GM19238 (cell line): ENCODE data around the gene AKT3.

Experiments used
- DNase-seq: peaks from one replicate; pipeline ENCODE4 v3.0.0; 2011; ENCODE audit warnings: low spot score; ENCODE audit not compliant: insufficient read length

The AKT3 gene

DNA sequence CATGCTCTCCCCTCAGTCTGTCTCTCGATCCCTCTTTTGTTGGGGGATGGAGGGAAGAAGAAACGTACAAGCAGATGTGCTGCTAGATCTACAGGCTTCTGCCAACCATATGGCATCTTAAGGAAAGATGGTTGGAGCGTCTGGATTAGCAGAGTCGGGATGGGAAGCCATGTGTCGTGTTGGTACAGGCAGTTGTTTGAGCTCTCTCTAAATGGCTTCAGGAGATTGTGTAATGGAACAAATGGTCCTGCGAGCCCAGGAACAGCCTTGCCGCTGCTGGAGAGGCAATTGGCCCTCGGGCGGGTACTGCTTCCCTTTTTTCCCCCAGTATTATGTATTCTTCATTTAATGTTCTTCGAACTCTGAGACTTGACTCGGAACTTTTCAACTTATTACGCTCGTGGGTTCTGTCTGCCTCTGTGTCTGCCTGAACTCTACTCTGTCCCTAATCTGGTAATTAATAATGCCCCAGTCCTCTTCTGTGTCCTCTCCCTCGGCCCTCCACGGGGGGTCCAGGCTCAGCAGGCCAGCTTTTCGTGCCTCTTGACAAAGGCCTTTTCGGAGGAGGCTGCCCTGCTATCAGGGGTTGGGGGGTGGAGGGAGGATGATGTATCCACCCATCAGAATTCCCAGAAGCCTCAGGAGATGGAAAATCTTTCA, 378.9 kb downstream of the AKT3 start:
- no peak for DNase-seq

DNA sequence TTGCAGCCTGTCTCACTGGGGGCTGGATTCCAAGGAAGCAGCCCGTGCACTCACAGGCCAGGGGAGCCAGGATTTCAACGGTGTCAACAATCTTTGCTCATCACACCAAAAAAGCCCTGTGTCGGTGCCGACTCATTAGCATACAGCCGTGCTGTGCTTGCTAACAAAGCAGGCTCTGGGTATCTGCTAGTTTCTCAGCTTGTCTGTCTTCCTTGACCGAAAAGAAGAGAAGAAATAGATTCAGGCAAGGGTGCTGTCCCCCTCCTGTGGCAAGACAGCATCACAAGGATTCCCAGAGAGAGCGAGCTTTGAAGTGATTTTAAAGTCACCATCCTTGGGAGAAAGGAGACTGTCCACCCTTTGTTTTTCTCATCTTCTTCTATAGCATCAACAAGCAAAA, 379.5 kb downstream of the AKT3 start:
- no peak for DNase-seq

DNA sequence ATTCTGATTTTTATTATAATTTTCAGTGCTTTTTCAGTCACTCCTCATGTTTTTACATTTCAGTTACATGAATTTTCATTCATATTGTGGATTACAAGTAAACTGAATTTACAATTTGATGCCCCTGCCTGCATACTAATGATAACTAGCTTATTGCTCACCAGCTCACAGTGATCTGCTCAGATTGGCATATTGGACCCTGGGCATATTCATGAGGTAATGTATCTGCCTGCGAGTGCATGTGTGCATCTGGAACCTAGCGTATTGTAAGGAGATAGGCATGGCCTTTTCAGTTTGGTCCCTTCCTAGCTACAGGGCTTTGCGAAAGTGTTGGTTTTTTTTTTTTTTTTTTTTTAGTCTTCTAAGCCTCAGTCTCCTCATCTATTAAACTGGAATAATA, 380.5 kb downstream of the AKT3 start:
- no peak for DNase-seq

DNA sequence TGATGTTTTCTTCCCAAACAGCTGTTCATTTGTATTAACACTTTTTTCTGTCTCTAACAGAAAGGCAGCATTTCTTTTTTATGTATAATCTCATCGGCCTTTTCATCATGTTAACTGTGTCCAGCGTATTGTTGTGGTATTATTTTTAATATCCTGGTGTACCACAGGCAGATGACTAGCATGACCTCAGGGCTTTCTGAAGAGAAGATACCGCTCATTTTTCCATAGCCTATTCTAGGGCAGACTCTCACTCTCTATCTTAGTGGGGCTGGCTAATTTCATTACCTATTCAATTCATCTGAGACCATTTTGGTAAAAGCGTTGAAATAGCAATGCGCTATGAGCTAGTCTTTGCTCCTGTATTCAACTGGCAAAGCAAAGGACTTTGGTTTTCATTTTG, 384.3 kb downstream of the AKT3 start:
- DNase-seq: no peak

DNA sequence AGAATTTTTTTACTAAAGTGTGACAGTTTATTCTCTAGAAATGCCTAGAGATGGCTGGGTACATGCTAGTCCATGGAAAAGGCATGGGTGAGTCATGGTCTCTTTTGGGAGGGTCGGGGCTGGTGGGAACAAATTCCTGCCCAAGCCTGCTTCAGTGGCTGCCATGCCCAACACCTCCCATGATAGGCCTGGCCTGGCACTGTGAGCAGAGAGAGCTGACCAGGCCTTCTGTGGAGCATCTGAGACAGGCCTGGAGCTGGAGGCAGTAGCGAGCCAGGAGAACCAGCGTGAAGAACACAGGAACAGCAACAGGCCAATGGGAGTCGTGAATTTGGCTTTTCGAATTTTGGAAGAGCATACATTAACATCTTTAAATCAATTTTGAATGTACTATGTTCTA, 385.0 kb downstream of the AKT3 start:
- DNase-seq: no peak

DNA sequence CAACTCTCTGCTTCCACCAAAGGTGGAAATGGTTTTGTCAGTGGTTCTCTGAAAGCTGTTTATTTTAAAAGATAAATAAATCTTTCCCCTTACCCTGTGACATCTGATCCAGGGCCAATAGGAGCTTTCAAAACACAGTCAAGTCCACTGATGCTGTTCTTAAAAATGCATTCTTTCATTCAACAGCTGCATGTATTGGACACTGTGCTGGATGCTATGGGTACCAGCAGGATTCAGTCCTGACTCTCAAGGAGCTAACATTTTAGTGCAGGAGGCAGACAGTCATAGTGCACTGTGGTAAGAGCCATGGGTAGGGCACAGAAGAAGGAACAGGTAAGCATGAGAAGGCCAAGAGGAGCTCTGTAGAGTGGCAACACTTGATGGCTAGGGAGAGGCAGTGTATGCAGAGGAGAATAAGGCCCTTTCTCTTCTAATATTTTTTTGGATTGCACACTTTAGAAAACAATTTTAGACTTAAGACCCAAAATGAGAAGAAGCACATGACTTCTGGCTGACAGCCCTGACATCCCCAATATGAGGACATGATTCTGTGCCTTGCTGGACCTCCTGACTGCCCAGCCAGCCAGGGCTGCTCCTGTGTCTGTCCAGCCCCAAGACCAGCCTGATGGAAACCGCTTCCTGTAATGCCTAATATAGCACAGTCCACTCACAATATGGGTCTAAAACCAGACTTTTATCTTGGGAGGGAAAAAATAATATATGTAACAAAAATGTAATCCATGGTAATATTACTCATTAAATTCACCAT, 386.9 kb downstream of the AKT3 start:
- DNase-seq: no peak

DNA sequence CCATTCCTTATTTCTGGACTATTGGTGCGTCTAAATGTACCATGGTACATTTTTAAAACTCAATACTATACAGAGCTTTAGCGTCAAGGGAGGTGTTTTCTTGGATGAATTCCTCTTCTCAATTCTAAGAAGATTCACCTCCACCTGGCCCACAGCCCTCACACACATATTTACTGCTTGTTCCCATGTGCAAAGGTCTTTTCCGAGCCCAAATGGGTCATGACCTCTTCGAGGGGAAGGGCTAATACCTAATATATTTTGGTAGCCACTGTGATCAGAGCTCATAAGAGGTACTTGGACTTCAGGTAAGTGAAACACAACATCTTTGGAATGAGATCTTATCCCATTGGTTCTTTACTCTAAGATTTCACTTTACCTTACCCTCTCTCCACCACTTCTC, 388.3 kb downstream of the AKT3 start:
- DNase-seq: no peak

DNA sequence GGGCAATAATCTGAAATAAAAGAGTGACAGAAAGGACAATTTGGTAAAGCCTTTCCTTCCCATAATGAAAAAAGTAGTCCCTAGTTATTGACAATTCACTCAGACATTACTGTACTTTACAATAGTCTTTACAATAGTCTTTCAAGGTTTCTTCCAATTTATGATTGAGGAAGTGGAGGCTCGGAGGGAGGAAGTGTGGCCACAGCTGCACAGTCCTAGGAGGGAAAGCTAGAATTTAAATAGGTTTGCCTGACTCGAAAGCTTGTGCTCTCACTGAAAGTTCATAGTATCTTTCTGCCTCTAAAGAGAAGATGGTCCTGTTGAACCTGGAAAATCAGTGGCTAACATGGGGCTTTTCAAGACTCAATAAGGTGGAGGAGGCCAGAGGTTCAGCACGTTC, 391.0 kb downstream of the AKT3 start:
- no peak for DNase-seq

DNA sequence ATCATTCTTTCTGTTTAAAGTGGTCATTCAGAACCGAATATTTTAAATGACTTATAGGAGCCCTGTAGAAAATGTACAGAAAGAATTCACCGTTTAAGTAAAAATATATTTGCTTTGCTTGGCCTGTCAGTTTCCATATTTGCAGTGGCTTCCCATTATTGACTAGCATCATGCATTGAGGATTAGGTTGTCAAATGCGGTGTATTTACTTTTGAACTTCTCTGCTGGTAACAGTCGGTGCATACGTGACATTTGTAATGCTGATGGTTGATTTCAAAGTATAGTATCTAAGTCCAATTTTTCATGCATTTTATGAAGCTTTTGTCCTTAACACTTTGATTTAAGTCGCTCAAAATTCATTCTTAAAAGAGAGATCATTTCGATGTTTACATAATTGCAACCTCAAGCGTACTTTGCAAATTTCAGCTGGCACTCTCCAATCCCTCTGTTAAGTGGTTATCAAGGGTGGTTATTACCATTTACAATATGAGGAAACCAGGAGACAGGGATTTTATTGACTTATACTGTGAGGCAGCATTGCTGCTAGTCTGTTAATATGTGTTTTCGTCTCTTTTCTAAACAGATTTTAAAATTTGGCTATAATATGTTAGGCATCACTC, 392.6 kb downstream of the AKT3 start:
- DNase-seq: no peak

DNA sequence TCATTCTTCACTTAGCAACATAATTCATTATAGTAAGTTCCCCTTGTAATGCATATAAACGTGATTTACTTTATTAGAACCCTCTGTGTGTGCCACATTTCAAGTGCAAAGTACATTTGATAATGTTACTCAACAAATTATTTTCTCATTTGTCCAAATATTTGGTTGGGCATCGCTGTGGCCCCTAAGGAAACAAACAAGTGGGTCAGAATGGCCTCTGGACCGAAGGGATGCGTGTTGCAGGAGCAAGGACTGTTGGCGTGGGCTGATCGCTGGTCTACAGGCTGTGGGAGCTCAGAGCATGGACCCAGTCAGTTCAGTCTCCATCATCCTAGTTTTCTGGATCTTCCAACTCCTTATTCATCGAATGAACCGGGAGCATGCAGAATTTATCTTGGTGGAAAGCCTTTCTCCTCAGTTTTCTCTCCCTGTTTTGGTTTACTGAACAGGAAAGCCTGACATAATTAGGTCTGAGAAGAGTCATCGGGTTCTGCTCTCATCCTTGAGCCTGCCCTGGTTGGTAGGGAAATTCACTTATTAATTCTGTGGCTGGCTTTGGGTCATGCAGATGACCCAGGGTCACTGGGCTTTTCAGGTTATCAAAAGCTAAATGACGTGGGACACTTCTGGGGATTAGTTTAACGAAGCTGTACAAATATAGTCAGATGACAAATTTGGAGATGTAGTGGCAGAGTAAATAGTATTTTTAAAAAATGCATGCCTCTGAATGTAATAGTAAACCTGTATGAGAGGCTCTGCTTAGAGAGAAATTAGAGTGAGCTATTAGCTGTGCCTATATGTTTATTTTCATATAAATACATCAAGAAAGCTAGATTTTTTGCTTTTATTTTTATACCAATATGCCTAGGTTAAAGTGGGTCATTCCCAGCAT, 394.0 kb downstream of the AKT3 start:
- DNase-seq: no peak

DNA sequence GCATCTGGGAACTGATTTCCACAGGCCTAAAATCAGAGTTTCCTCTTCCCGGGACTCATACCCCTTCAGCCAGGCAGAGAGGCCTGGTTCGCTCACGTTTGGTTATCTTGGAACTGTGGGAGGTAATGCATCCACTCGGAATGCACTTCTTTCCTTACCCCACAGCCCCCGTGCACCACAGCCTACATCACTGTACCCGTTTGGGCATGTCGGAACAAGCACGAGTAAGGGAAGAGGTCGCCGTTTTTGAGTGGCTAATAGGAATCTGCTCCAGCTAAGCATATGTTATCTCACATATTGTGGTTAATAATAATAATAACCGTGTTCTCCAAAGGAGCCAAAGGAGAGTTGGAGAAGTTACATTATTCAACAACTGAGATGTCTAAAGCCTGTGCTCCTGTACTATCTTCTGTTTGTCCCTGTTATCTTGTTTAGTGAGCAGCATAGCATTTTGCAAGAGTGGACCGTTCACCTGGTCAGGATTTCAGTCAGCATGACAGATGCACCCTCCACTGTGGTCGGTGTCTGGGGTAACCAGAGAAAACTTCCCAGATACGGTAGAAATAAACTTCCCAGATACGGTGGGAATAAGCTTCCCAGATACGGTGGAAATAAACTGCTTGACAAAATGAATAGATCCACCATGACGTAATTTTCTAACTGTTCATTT, 395.6 kb downstream of the AKT3 start:
- no peak for DNase-seq

DNA sequence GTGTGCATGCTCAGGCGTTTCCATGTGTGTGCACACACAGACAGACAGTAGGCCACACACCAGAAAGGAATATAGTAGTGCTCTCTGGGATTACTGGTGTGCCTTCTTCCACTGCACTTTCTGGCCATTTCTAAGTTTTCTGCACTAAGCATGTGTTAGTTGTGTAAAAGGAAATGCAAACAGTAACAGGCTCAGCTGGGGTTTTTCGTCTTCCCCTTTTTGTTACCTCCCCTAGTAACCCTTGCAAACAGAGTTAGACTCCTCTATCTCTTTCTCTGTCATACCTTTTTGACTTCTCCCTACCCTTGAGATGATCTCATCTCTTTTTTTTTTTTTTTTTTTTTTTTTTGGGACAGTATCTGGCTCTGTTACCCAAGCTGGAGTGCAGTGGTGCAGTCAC, 398.0 kb downstream of the AKT3 start:
- DNase-seq: no peak

DNA sequence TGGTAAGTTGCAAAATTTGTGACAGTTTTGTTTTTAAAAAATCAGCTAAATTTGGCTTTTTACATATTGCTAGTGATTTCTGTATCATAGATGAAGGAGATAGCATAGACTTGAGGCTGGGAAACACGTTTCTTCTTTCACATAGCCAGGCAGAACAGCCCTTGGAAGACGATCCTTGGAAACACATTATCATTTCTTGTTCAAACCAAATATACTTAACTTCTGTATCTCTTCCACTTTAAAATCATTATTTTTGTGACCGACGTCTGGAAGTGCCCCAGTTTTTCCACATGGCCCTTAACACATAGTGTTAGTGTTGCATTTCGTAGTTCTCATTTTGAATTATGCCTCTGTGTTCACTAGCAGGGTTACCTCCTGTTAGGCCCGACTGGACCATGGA, 400.7 kb downstream of the AKT3 start:
- DNase-seq: no peak

DNA sequence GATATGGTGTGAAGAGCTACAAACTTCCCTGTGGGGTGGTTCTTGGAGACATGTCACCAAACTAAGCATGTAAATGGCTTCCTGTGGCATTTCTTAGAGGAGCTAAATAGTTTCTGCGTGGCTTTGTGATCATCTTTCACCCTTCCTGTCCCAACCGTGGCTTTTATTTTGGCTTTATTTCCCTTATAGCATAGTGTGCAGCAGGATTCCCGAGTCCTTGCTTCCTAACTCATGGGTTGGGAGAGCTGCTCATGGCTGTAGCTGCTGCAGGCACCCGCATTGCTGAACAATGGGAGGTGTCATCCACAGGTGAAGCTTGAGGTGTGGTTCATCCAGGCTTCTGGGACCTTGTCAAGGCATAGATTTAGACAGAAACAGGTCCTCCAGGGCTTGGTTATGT, 402.2 kb downstream of the AKT3 start:
- DNase-seq: no peak

DNA sequence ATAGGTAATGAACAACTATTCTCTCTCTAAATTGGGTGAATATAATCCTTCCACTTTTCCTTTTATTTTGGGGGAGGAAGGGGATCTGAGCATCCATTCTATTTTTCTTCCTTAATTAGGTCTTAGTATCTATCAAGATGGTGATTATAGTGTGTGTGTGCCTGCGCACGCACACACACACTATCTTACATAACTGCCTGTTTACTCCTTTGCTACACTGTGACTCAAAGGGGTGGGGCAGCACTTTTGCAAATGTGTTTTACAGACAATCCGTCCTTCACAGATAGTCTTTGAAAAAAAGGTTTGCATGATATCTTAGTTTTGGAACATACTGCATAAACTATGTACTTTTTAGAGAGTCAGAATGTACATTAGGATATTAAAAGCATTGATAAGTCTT, 402.7 kb downstream of the AKT3 start:
- DNase-seq: no peak

DNA sequence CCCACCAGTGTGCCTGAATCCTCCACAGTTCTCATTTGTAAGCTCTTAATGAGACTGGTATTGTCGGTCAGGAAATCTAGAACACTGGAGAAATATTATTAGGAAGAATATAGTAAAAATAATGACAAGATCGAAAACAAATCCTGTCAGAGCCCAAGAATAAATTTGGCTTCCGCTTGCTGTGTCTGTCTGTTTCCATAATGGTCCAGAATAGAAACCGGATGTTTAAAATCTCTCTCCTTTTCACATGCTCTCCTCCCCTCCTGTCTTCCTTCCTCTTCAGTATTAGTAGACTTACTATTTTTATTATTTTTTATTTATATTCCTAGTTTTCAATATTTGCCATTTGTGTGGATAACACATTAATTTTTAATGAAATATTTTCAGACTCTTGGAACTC, 406.5 kb downstream of the AKT3 start:
- DNase-seq: no peak

DNA sequence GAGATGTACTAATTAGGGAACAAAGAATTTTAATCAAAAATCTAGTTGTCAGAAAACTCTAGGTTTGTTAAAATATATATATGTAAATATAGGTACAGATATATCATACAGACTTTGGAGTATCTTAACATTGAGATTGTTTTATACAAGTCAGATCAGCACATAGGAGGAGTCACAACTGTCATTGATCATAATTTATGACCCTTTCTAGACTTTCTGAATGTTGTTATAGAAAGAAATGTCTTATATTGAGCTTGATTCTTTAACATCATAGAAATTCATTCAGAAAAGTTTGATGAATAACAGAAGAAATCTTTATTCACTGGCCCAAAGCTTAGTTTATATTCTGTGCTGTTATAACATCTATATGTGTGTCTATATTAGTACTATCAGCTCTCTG, 408.4 kb downstream of the AKT3 start:
- no peak for DNase-seq

DNA sequence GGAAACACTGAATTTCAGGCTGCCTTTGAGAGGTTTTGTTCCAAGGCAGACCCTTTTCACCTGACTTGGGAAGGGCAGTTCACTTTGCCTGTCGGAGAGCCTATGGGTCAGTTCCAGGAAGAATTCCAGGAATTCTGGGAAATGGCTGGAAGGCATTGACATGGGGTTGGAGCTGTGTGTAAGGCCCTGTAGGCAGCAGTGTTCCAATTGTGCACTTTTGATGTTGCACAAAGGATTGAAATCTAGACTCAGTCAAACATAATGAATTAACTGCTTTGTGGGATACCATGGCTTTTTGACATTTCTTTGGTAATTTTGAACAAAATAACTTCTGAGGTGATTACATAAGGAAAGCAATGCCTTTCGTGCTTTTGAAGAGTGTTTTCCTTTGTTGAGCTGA, 409.6 kb downstream of the AKT3 start:
- no peak for DNase-seq

DNA sequence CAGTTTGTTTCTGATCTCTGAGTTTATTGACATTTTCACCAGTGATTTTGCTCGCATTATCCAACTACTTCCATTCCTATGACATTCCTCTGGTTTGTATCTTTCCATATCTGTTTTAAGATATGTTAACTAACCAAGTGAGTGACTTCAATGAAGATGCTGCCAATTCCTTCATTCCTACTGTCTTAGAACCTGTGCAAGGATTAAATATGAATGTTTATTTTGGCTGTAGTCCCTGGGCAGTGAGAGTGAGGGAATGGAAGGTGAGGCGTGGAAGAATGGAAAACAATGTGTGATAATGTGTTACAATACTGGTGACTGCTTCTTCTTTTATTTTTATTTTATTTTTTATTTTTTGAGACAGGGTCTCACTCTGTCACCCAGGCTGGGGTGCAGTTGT, 411.2 kb downstream of the AKT3 start:
- no peak for DNase-seq
